DMS 273 treated with DMSO at 0.1 percent for 48 hours (cell line): Measurements from ENCODE around the gene GRK3.
"Not testable (repeated sequence)": the region's sequence is repeated elsewhere in the genome, so short reads cannot be mapped to it uniquely, and the experiment has no call there.

ENCODE experiments used
- DNase-seq: peaks from one replicate; lab custom pipeline; 2025; lab: John Stamatoyannopoulos, UW

The GRK3 gene

GRCh38 chr22:25551396-25551795 lies 13.1 kb upstream of the GRK3 start:
- no peak for DNase-seq

- DNase-seq = not testable (repeated sequence)
These were observed 12.1 kb upstream of the GRK3 start for GRCh38 chr22:25552405-25552804.

DNA sequence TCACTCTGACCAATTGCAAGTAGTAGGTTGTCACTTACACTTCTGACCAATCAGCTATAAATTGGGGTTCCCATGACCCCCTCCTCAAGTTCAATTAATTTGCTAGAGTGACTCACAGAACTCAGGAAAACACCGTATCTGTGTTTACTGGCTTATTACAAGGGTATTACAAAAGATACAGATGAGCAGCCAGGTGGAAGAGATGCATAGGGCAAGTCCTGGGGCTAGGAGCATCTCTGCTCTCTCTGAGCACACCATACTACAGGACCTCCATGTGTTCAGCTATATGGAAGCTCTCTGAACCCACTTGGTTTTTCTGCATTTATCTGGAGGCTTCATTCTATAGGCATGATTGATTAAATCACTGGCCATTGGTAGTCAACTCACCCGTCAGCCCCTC lies 11.3 kb upstream of the GRK3 start:
- DNase-seq = no peak

DNA sequence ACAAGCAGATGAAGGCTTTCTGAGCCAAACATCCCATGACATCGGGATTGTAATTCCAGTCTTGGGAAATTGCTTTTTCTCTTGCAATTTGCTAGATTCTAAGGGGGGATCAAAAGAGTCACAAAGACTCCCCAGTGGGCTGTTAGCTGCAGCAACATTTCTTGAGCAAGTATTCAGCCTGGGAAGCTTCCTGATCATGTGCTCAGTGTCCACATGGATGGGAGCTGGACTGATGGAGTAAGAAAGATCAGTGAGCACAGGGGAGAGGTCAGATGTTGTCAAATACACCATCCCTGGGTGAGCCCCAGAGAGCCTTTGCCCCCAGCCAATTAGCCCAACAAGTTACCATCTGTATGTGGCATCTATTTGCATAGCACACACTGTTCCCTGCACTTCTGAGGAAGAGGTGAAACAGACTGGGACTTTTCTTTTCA lies 10.2 kb upstream of the GRK3 start:
- DNase-seq = no peak

DNA sequence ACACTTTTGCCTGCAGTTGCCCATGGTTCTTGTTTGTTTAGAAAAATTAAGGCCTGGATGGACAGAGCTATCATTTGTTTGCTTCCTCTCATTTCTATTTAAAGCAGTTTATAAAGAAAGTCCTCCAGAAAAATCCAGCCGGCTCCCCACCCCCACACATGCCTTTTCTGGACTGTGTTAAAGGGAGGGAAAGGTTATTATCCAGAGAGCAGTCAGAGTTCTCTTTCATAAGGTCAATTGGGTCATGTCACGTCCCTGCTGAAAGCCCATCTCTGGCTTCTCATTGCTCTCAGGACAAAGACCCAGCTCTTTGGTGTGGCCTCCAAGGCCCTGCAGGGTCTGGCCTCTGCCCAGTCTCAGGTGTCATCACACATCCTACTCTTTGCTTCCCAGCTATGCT lies 9.8 kb upstream of the GRK3 start:
- DNase-seq = no peak

GRCh38 chr22:25555586-25555985 lies 8.9 kb upstream of the GRK3 start:
- no peak for DNase-seq

- DNase-seq = no peak
These were observed 7.3 kb upstream of the GRK3 start for GRCh38 chr22:25557218-25557617.

DNA sequence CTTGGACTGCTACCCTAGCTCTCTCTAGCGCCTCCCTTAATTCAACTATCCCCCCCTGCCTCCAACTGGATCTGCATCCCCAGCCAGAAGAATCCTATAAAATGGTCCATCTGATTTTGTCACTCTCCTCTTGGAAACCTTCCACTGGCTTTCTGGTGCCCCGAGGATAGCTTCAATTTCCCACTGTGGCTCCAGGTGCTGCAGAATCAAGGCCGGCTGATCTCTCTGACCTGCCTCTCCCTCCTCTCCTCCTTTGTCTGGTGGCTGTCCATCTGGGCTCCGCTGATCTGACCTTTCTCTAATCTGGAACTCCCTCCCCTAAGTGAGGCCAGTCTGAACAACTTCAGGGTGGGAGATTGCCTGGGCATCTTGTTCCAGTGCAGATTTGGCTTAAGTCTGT lies 6.1 kb upstream of the GRK3 start:
- no peak for DNase-seq

DNA sequence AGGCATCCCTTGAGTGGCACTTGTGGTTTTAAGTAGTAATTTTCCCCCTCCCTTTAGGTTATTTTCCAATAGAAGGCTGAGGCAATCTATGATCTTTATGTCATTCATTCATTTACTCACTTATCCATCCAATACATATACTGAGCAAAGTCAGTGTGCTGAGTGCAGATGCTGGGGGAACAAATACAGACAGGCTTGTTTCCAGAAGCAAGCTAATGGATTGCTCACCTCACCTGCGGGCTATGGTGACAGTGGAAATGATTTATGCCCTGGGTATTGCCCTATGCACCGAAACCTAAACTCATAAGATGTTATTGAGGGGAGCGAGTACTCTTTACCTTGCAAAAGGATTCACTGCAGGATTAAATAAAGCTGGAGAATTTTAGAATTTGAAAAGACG lies 4.6 kb upstream of the GRK3 start:
- DNase-seq = not testable (repeated sequence)

DNA sequence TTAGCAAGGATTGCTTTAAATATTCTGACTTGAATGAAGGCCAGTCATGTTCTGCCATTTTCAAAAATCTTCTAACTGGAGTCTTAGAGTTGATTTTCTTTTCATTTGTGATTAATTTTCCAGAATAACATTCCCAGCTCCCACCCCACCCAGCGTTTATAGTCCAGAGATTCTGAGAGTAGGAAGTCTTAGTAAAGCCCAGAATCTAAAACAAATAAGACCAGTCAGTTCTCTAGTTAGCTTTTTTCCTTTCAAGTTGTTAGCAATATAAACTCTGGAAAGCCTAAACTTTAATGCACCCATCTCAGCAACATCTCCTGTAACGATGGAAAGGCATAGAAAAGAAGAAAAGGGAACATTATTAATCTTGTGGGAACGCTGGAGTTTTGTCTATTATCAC lies 3.3 kb upstream of the GRK3 start:
- DNase-seq = not testable (repeated sequence)

GRCh38 chr22:25561927-25562326 lies 2.5 kb upstream of the GRK3 start:
- DNase-seq = not testable (repeated sequence)

- DNase-seq = not testable (repeated sequence)
These were observed 1.3 kb upstream of the GRK3 start for GRCh38 chr22:25562966-25563760.

DNA sequence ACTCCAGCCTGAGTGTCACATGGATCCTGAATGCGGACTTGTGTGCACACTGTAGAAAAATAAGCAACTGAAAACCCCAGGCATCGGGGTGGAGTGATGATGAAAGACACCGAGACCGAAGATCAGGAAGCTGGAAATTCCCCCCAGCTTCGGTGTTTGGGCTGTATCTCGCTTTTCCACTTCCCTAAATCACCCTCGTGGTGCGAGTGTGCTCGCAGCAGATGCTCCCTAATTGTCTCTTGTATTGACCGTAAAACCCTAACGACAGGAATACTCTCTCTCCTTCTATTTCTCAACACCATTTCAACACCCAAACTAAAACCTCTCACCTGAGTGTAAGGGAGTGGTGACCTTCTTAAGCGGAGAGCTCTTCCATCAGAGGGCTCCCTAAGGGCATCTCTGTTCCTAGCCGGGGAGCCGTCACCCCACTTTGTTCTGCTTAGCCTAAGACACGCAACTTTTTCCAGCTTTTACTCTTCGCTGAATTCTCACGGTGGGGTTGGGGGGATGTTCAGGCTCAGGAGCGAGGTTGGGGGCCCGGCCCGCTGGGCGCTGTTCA lies 635 bp upstream of the GRK3 start:
- DNase-seq = no peak

DNA sequence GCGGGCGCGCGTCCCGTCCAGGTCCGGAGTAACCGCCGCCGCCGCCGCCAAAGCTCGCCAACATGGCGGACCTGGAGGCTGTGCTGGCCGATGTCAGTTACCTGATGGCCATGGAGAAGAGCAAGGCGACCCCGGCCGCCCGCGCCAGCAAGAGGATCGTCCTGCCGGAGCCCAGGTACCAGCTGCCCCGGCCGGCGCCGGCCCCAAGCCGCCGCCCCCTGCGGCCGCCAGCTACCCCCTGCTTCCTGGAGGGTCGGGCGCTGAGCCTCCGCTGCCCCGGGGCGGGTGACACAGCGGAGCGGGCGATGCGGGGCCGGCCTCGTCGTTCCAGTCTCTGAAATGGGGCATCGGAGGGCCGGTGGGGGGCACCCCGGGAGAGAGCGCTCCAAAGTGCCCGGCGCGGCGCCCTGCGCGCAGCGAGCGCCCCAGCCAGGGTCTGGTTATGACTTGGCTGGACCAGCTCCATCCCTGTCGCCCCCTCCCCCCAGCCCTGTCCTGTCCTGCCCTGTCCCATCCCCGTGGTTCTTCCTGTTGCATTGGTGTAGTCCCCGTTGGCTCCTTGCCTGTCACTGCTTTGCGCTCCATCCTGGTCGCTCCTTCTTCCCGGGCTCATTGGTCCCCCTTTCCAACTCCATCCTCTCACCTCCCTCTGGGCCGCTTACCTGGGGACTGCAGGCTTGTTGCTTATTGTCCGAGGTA lies 653 bp downstream of the GRK3 start:
- DNase-seq = no peak

GRCh38 chr22:25566186-25566897 lies 1.9 kb downstream of the GRK3 start:
- no peak for DNase-seq

DNA sequence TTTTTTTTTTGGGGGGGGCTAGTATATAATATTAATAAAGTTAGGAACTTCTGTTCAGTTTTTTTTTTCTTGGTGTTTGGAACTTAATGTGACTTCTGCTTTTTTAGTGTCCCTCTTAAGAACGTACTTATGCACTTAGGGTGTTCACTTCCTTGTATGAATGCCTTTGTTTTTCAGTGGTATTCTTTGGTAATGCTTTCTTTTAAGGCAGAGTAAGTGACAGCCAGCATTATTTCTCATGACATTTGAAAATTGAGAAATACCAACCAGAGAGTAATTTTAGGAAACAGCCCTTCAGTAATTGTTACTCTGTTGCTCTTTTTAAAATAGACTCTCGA lies 2.4 kb downstream of the GRK3 start:
- no peak for DNase-seq

GRCh38 chr22:25567251-25567675 lies 2.8 kb downstream of the GRK3 start:
- DNase-seq = no peak

- not testable (repeated sequence) for DNase-seq
These were observed 3.6 kb downstream of the GRK3 start for GRCh38 chr22:25568066-25568465.

GRCh38 chr22:25569361-25569760 lies 4.9 kb downstream of the GRK3 start:
- DNase-seq = no peak

DNA sequence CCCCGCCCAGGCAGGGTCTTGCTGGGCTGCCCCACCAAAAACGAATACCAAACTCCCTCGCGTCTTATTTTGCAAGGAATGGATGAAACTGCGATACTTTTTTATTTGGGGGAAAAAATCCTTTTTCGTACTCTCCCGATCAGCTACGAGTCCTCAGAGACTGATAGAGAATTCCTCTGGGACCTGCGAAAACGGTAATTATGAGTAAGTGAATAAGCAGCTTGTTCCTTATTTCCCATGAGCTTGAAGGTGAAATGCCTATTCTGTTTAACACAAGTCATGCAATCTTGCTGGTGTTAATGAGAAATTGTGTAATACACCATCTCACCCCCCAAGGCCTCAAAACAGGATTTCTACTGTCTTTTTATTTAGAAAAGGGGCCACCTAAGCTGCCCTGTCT lies 5.5 kb downstream of the GRK3 start:
- no peak for DNase-seq

- DNase-seq = no peak
These were observed 6.0 kb downstream of the GRK3 start for GRCh38 chr22:25570486-25570885.

DNA sequence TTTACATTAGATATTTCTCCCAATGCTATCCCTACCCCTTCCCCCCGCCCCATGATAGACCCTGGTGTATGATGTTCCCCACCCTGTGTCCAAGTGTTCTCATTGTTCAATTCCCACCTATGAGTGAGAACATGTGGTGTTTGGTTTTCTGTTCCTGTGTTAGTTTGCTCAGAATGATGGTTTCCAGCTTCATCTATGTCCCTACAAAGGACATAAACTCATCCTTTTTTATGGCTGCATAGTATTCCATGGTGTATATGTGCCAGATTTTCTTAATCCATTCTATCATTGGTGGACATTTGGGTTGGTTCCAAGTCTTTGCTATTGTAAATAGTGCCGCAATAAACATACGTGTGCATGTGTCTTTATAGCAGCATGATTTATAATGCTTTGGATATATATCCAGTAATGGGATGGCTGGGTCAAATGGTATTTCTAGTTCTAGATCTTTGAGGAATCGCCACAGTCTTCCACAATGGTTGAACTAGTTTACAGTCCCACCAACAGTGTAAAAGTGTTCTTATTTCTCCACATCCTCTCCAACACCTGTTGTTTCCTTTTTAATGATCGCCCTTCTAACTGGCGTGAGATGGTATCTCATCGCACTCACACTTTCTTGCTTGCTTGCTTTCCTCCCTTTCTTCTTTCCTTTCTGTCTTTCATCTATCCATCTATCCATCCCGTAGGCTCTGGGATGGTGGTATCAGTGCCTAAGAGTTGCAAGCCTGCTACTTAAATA lies 7.7 kb downstream of the GRK3 start:
- DNase-seq = not testable (repeated sequence)
